ENCODE results near the gene PKP2.

PKP2 gene

GRCh38 chr12:32821710-32822109, 74.9 kb downstream of the PKP2 start:
- H3K27me3 ChIP-seq (ENCODE audit: insufficient read depth, poor library complexity, severe bottlenecking) = no peaks in the 10 kb centered on the region
- H3K4me3 ChIP-seq (replicated peaks; ENCODE audit: insufficient read depth, low read length) = no peak overlapping the region
- DNase-seq (ENCODE audit: low read depth in 1 of 2, low spot score in 1 of 2) = no peak
- TF ChIP-seq GABPA (IDR thresholded peaks at IDR 0.05; ENCODE audit: low read depth) = no peak
- no peak for TF ChIP-seq REST (IDR thresholded peaks at IDR 0.05; ENCODE audit: insufficient replicate concordance, low read depth)
- no peak for TF ChIP-seq SPI1 (IDR thresholded peaks at IDR 0.05; ENCODE audit: borderline replicate concordance, low read depth)
- no peak for TF ChIP-seq POLR2AphosphoS5 (IDR thresholded peaks at IDR 0.05; ENCODE audit: low read depth)
- no peak for TF ChIP-seq CTCF (IDR thresholded peaks at IDR 0.05; ENCODE audit: insufficient read depth, low read length)
- H3K27ac ChIP-seq (replicated peaks) = no peak overlapping the region

GRCh38 chr12:32821293-32821692, 75.3 kb downstream of the PKP2 start:
- no peaks in the 10 kb centered on the region for H3K27me3 ChIP-seq (ENCODE audit: insufficient read depth, poor library complexity, severe bottlenecking)
- no peak overlapping the region for H3K27ac ChIP-seq (replicated peaks)
- no peak for DNase-seq (ENCODE audit: low read depth in 1 of 2, low spot score in 1 of 2)
- no peak overlapping the region for H3K4me3 ChIP-seq (replicated peaks; ENCODE audit: insufficient read depth, low read length)
- TF ChIP-seq CTCF (IDR thresholded peaks at IDR 0.05; ENCODE audit: insufficient read depth, low read length) (no peak), POLR2AphosphoS5 (IDR thresholded peaks at IDR 0.05; ENCODE audit: low read depth) (no peak), GABPA (IDR thresholded peaks at IDR 0.05; ENCODE audit: low read depth) (no peak), SPI1 (IDR thresholded peaks at IDR 0.05; ENCODE audit: borderline replicate concordance, low read depth) (no peak), REST (IDR thresholded peaks at IDR 0.05; ENCODE audit: insufficient replicate concordance, low read depth) (no peak)

- H3K27ac ChIP-seq (replicated peaks) = no peak overlapping the region
- no peak overlapping the region for H3K4me3 ChIP-seq (replicated peaks; ENCODE audit: insufficient read depth, low read length)
- TF ChIP-seq REST (IDR thresholded peaks at IDR 0.05; ENCODE audit: insufficient replicate concordance, low read depth) (no peak), GABPA (IDR thresholded peaks at IDR 0.05; ENCODE audit: low read depth) (no peak), CTCF (IDR thresholded peaks at IDR 0.05; ENCODE audit: insufficient read depth, low read length) (no peak), SPI1 (IDR thresholded peaks at IDR 0.05; ENCODE audit: borderline replicate concordance, low read depth) (no peak), POLR2AphosphoS5 (IDR thresholded peaks at IDR 0.05; ENCODE audit: low read depth) (no peak)
- H3K27me3 ChIP-seq (ENCODE audit: insufficient read depth, poor library complexity, severe bottlenecking) = no peaks in the 10 kb centered on the region
- no peak for DNase-seq (ENCODE audit: low read depth in 1 of 2, low spot score in 1 of 2)
Measured at GRCh38 chr12:32820376-32820931, 76.1 kb downstream of the PKP2 start.
